ENCODE data around the gene SEZ6. TPM values are rescaled to one million over a fixed set of nuclear protein-coding genes. Genes with fewer than 3 reads are reported as not detected.

Gene SEZ6
- total and polyA plus RNA-seq, 10 of the 15 experiments (the other 5 are each of a cell fraction or from before 2014, with no cell fraction given): 0.05 to 0.87 (median 0.17) TPM; not detected in 4

DNA sequence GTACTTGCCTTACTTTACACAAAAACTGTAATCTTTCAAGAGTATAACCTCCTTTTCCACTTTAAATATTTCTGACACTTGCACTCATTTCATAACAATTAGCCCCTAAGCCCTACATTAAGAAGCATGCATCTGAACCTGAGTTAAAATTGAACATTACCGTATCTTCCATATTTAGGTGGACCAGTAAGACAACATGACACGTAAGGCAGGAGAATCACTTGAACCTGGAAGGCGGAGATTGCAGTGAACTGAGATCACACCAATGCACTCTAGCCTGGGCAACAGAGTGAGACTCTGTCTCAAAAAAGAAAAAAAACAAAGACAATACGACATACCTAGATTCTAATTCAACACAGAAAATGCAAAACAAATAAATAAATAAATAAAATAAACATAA lies 61.5 kb downstream of the SEZ6 start (continued):
- TF ChIP-seq SRF (IDR thresholded peaks at IDR 0.05; ENCODE audit: low read depth in 2 of 2, low read length in 2 of 2): no peak
- TF ChIP-seq, protein P1, sequence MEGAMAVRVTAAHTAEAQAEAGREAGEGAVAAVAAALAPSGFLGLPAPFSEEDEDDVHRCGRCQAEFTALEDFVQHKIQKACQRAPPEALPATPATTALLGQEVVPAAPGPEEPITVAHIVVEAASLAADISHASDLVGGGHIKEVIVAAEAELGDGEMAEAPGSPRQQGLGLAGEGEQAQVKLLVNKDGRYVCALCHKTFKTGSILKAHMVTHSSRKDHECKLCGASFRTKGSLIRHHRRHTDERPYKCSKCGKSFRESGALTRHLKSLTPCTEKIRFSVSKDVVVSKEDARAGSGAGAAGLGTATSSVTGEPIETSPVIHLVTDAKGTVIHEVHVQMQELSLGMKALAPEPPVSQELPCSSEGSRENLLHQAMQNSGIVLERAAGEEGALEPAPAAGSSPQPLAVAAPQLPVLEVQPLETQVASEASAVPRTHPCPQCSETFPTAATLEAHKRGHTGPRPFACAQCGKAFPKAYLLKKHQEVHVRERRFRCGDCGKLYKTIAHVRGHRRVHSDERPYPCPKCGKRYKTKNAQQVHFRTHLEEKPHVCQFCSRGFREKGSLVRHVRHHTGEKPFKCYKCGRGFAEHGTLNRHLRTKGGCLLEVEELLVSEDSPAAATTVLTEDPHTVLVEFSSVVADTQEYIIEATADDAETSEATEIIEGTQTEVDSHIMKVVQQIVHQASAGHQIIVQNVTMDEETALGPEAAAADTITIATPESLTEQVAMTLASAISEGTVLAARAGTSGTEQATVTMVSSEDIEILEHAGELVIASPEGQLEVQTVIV (IDR thresholded peaks at IDR 0.05; ENCODE audit: borderline replicate concordance, partially characterized antibody): no peak
- TF ChIP-seq PAX5 (IDR thresholded peaks at IDR 0.05; ENCODE audit: borderline replicate concordance, low read depth, low read length): no peak
- TF ChIP-seq CREM (IDR thresholded peaks at IDR 0.05; ENCODE audit: low read depth): no peak
- no peak for TF ChIP-seq SPI1 (IDR thresholded peaks at IDR 0.05; ENCODE audit: borderline replicate concordance, insufficient read depth, low read depth, low read length)
- TF ChIP-seq STAT3 (IDR thresholded peaks at IDR 0.05; ENCODE audit: low read depth, low read length): no peak

DNA sequence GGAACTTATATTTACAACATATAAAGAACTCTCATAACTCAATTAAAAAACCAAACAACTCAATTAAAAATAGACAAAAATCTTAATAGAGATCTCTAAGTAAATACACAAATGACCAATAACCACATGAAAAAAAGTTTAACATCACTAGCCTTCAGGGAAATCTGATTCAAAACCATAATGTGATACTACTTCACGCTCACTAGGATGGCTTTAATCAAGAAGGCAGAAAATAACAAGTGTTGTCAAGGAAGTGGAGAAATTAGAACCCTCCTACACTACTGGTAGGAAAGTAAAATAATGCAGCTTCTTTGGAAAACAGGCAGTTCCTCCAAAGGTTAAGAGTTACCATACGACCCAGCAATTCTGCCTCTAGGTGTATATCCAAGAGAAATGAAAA lies 62.9 kb downstream of the SEZ6 start:
- no peak overlapping the region for H3K4me2 ChIP-seq (ENCODE audit: control insufficient read depth, insufficient read depth)
- H3K4me1 ChIP-seq (ENCODE audit: control insufficient read depth, insufficient read depth, low read length): peaks cover 13% of the 10 kb centered on the region
- DNase-seq (ENCODE audit: low read depth, low spot score) (no peak), ATAC-seq (no peak), FAIRE-seq (no peak)
- H3K79me2 ChIP-seq (ENCODE audit: control insufficient read depth, insufficient read depth, low read length): peaks cover 89% of the 10 kb centered on the region
- no peak overlapping the region for H3K27ac ChIP-seq (ENCODE audit: control insufficient read depth, insufficient read depth)
- H3K27me3 ChIP-seq (replicated peaks in 1 of 2; ENCODE audit: control insufficient read depth in 2 of 2, insufficient read depth in 2 of 2, low read length in 1 of 2): no peaks in the 10 kb centered on the region
- no peak overlapping the region for H3K4me3 ChIP-seq
- ChIA-PET CTCF (interaction anchor here (0.7 to 5.1 kb wide), 3 partner anchors 13 to 179 kb away, joined by 3 to 24 read pairs (median 3); no protein-coding TSS in a partner anchor), RAD21 (ENCODE audit: unreplicated experiment) (interaction anchor here (1.3 kb wide), 1 partner anchor 180 kb away, joined by 4 read pairs; no protein-coding TSS in a partner anchor), POLR2A (interaction anchor here (1.4 kb wide), 1 partner anchor 15 kb away, joined by 3 read pairs; no protein-coding TSS in a partner anchor), SMC1A (ENCODE audit: uncharacterized antibody, unreplicated experiment) (no interaction called here)
- no peak overlapping the region for H2AFZ ChIP-seq (ENCODE audit: control insufficient read depth, low read depth, low read length)
- TF ChIP-seq, protein P2, sequence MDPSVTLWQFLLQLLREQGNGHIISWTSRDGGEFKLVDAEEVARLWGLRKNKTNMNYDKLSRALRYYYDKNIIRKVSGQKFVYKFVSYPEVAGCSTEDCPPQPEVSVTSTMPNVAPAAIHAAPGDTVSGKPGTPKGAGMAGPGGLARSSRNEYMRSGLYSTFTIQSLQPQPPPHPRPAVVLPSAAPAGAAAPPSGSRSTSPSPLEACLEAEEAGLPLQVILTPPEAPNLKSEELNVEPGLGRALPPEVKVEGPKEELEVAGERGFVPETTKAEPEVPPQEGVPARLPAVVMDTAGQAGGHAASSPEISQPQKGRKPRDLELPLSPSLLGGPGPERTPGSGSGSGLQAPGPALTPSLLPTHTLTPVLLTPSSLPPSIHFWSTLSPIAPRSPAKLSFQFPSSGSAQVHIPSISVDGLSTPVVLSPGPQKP (IDR thresholded peaks at IDR 0.05; ENCODE audit: low read depth, low read length): no peak
- TF ChIP-seq RB1 (IDR thresholded peaks at IDR 0.05; ENCODE audit: borderline replicate concordance) (no peak), FOS (IDR thresholded peaks at IDR 0.05; ENCODE audit: borderline replicate concordance, extremely low read depth, insufficient read length) (no peak)
- no peaks in the 10 kb centered on the region for H3K9me3 ChIP-seq (replicated peaks; ENCODE audit: control insufficient read depth, insufficient read depth, low read length)
- in situ Hi-C loops (cut with MboI): no loop called here
- no peaks in the 10 kb centered on the region for H4K20me1 ChIP-seq (ENCODE audit: control insufficient read depth, insufficient read depth)
- no peak overlapping the region for H3K9ac ChIP-seq (ENCODE audit: control insufficient read depth, insufficient read depth, low read length)
- BruUV-seq (replicated peaks): no TSS peak
- 94% methylated on average over 2 of the region's 2 CpGs for WGBS (ENCODE audit: insufficient coverage, insufficient replicate concordance, low lambda C conversion rate, missing lambda C conversion rate)
- peaks cover 0 to 21% of the 10 kb centered on the region in 2 experiments; a peak in 3 of 4 replicates for H3K36me3 ChIP-seq (ENCODE audit: control insufficient read depth in 2 of 2, insufficient read depth in 2 of 2, low read length in 1 of 2)
- intact Hi-C loops (cut with micrococcal nuclease; ENCODE audit: unreplicated experiment): no loop called here

Data from GM12878 (cell line).